Measurements from ENCODE around the gene ATRIP.

ATRIP gene

DNA sequence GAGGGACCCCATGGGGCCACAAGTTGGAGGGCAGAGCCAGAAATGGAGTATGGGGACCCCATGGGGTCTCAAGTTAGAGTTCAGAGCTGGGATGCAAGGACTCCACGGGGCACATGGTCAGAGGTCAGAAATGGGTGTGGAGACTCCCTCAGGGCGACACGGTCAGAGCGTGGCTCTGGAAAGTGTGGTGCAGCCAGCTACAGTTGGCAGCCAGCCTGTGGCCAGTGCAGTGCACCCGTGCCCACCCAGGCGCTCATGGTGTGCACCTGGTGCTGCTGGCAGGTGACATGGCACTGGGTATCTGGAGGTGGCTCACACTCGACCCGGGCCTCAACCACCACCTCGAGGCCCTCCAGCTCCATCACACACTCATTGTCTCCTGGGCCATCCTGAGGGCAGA lies 27.9 kb upstream of the ATRIP start:
- Histone ChIP-seq H3K9ac (ENCODE audit: low read depth, low read length) (no peak overlapping the region), H3K36me3 (ENCODE audit: control insufficient read depth, insufficient read depth, low read length) (peaks cover 99% of the 10 kb centered on the region), H3K4me1 (ENCODE audit: control insufficient read depth, insufficient read depth, low read length) (no peaks in the 10 kb centered on the region), H3K27me3 (ENCODE audit: control insufficient read depth, insufficient read depth, low read length) (no peaks in the 10 kb centered on the region), H3K27ac (ENCODE audit: low read depth, low read length) (no peak overlapping the region), H3K9me3 (ENCODE audit: control insufficient read depth, insufficient read depth, low read length) (no peaks in the 10 kb centered on the region), H3K4me3 (ENCODE audit: low read depth, low read length) (no peak overlapping the region)

DNA sequence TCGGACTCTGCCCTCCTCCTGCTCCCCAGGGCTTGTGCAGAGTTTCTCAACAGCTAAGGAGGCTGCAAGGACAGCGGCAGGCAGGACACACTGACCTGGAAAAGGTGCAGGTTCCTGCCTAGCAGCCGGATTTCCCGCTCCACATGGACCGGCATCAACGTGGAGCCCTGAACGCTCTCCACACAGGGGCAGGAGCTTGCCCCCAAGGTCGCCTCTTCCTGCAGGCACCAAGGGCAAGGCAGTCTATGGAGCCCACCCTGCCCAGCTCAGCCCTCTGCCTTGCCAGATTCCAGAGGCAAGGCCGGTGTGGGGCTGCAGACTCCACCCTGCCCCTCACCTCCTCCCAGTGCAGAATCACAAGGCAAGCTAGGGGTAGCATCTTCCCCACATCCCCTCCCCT lies 27.4 kb upstream of the ATRIP start:
- H3K4me3 ChIP-seq (ENCODE audit: low read depth, low read length) = no peak overlapping the region
- H3K27ac ChIP-seq (ENCODE audit: low read depth, low read length) = no peak overlapping the region
- H3K4me1 ChIP-seq (ENCODE audit: control insufficient read depth, insufficient read depth, low read length) = no peaks in the 10 kb centered on the region
- H3K36me3 ChIP-seq (ENCODE audit: control insufficient read depth, insufficient read depth, low read length) = peaks cover 97% of the 10 kb centered on the region
- no peaks in the 10 kb centered on the region for H3K27me3 ChIP-seq (ENCODE audit: control insufficient read depth, insufficient read depth, low read length)
- no peaks in the 10 kb centered on the region for H3K9me3 ChIP-seq (ENCODE audit: control insufficient read depth, insufficient read depth, low read length)
- no peak overlapping the region for H3K9ac ChIP-seq (ENCODE audit: low read depth, low read length)

DNA sequence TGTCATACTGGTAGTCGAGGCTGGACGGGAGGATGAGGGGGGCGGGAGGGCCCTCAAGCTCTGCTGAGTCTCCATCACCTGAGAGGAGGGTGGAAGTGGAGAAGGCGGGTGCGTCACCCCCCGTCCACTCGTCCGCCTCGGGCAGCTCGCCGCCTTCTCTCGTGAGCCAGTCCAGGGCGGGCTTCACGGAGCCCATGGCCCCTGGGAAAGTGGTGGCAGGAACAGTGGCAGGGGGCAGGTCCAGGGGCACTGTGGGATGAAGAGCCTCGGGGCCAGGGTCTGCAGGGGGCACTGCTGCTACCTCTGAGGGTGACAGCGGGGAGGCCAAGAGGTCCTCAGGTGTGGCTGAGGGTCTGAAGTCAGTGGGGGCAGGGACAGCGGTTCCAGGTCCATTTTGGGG lies 26.9 kb upstream of the ATRIP start:
- Histone ChIP-seq H3K4me3 (ENCODE audit: low read depth, low read length) (no peak overlapping the region), H3K9me3 (ENCODE audit: control insufficient read depth, insufficient read depth, low read length) (no peaks in the 10 kb centered on the region), H3K27me3 (ENCODE audit: control insufficient read depth, insufficient read depth, low read length) (no peaks in the 10 kb centered on the region), H3K36me3 (ENCODE audit: control insufficient read depth, insufficient read depth, low read length) (peaks cover 97% of the 10 kb centered on the region), H3K27ac (ENCODE audit: low read depth, low read length) (no peak overlapping the region), H3K9ac (ENCODE audit: low read depth, low read length) (no peak overlapping the region), H3K4me1 (ENCODE audit: control insufficient read depth, insufficient read depth, low read length) (no peaks in the 10 kb centered on the region)

DNA sequence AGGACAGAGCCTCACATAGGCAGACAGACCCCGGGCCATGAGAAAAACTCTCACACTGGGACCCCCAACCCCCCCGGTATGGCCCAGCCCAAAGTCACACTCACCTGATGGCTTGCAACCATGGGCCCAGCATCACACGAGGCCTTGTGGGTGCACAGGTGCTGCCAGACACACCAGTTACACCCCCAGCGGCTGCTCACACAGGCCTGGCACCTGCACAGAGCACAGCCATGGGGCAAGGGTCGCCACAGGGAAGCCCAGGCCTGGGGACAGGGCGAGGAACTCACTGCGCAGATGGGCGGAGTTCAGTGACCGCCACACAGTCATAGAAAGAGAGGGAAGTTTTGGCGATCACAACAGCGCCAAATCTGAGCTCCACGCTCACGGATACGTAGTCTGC lies 26.0 kb upstream of the ATRIP start:
- Histone ChIP-seq H3K9ac (ENCODE audit: low read depth, low read length) (no peak overlapping the region), H3K4me3 (ENCODE audit: low read depth, low read length) (no peak overlapping the region), H3K27ac (ENCODE audit: low read depth, low read length) (no peak overlapping the region), H3K27me3 (ENCODE audit: control insufficient read depth, insufficient read depth, low read length) (no peaks in the 10 kb centered on the region), H3K36me3 (ENCODE audit: control insufficient read depth, insufficient read depth, low read length) (peaks cover 94% of the 10 kb centered on the region), H3K4me1 (ENCODE audit: control insufficient read depth, insufficient read depth, low read length) (no peaks in the 10 kb centered on the region), H3K9me3 (ENCODE audit: control insufficient read depth, insufficient read depth, low read length) (no peaks in the 10 kb centered on the region)

DNA sequence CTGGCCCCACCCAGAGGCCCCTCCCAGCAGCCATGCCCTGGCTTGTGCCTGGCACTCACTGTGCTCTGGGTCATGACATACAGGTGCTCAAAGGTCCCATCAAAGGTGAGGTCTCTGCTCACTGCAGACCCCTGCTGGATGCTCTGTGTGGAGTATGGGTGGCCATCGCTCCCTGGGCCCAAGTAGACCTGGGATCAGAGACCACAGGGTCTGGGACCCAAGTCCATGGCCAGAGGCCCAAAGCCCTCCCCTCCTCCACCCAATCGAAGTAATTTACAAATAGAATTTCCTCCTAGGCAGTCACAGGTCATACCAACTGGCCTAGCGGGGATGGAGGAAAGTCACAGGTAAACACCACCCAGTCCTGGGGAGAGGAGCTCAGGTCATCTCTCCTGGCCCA lies 24.3 kb upstream of the ATRIP start:
- H3K4me1 ChIP-seq (ENCODE audit: control insufficient read depth, insufficient read depth, low read length) = no peaks in the 10 kb centered on the region
- H3K9me3 ChIP-seq (ENCODE audit: control insufficient read depth, insufficient read depth, low read length) = no peaks in the 10 kb centered on the region
- H3K4me3 ChIP-seq (ENCODE audit: low read depth, low read length) = no peak overlapping the region
- peaks cover 77% of the 10 kb centered on the region for H3K36me3 ChIP-seq (ENCODE audit: control insufficient read depth, insufficient read depth, low read length)
- H3K27me3 ChIP-seq (ENCODE audit: control insufficient read depth, insufficient read depth, low read length) = no peaks in the 10 kb centered on the region
- no peak overlapping the region for H3K9ac ChIP-seq (ENCODE audit: low read depth, low read length)
- H3K27ac ChIP-seq (ENCODE audit: low read depth, low read length) = no peak overlapping the region

DNA sequence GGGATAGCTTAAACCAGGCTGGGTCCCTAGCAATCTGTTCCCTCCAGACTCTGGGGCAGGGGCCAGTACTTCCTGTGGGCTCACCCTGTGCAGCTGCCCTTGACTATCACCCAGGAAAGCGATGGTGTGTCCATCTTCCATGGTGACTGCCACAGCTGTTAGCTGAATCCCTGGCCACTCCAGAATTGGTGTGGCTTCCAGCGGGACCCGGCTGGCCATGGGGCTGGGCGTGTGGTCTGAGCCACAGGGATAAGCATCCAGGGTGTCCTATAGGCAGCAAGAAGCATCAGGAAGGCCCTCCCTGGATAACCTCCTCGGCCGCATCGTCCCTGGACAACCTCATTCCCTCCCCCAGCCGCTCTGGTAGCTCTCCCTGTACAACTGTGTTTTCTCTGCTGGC lies 23.9 kb upstream of the ATRIP start:
- no peaks in the 10 kb centered on the region for H3K9me3 ChIP-seq (ENCODE audit: control insufficient read depth, insufficient read depth, low read length)
- H3K4me3 ChIP-seq (ENCODE audit: low read depth, low read length) = no peak overlapping the region
- peaks cover 73% of the 10 kb centered on the region for H3K36me3 ChIP-seq (ENCODE audit: control insufficient read depth, insufficient read depth, low read length)
- H3K27ac ChIP-seq (ENCODE audit: low read depth, low read length) = no peak overlapping the region
- H3K9ac ChIP-seq (ENCODE audit: low read depth, low read length) = no peak overlapping the region
- peaks cover 3% of the 10 kb centered on the region; the same call in 1 of the 2 replicates for H3K4me1 ChIP-seq (ENCODE audit: control insufficient read depth, insufficient read depth, low read length)
- H3K27me3 ChIP-seq (ENCODE audit: control insufficient read depth, insufficient read depth, low read length) = no peaks in the 10 kb centered on the region

DNA sequence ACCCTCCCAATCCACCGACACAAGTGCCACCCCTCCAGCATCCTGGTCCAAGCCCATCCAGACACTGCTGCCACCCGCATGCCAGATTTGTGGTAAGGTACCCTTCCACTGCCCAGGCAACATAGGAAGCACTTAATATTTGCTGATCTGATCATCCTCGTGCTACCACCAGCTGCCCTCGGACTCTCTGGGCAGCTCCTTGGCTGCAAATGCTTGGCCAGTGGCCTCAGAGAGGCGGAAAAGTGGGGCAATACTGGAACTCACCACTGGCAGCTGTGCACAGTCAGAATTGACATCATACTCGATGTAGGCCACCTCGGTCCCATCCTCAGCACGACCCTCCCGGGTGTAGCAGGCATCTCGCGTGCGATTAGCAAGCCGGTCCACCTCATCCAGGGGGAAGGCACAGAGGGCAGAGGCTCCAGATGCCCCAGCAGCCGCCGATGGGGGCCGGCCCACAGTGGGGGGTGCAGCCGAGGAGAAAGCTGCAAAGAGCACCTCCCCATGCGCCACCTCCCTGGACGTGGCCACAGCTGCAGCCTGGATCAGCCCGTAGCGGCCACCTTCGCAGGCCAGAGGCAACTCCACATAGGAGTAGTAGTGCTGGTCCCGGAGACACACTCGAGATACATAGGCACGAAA lies 23.2 kb upstream of the ATRIP start:
- H3K27ac ChIP-seq (ENCODE audit: low read depth, low read length) = no peak overlapping the region
- H3K9me3 ChIP-seq (ENCODE audit: control insufficient read depth, insufficient read depth, low read length) = no peaks in the 10 kb centered on the region

DNA sequence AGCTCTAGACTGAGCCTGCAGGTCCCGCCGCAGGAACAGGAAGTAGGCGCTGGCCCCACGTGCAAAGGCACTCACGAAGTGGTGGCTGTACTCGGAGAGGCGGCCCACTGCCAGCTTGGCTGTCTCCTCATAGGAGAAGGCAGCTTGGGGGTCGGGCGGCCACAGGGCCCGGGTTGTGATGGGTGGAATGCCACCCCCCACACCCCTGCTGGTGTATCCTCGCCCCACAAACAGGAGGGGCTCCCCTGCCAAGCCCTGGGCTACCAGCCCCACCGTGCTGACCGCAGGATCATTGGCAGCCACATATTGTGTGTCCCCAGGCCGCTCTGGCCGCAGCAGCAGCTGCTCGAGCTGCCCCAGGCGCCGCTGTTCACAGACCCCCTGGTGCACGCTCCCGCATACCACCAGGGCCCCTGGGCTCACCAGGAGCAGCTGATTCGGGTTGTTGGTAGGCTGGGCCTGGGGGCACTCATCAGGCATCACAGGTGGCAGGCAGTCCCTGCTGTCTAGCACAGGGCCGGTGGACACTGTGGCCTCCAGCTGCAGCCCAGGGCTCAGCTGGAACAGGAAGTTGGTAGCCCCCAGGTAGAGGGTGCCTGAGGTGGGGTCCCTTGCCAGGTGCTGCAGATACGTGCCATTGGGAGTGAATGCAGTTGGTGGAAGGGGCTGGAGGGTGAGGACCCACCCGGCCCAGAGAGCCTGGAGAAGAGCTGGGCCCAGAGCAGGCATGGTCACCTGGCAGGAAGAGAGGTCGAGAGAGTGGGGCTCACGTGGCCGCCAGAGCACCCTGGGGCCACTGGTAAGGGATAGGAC lies 22.4 kb upstream of the ATRIP start:
- H3K9me3 ChIP-seq (ENCODE audit: control insufficient read depth, insufficient read depth, low read length) = no peaks in the 10 kb centered on the region

More for the DNA sequence above, 23.2 kb upstream of the ATRIP start:
- Histone ChIP-seq H3K27me3 (ENCODE audit: control insufficient read depth, insufficient read depth, low read length) (no peaks in the 10 kb centered on the region), H3K9ac (ENCODE audit: low read depth, low read length) (no peak overlapping the region), H3K4me3 (ENCODE audit: low read depth, low read length) (no peak overlapping the region), H3K36me3 (ENCODE audit: control insufficient read depth, insufficient read depth, low read length) (peaks cover 66% of the 10 kb centered on the region), H3K4me1 (ENCODE audit: control insufficient read depth, insufficient read depth, low read length) (peaks cover 9% of the 10 kb centered on the region)

DNA sequence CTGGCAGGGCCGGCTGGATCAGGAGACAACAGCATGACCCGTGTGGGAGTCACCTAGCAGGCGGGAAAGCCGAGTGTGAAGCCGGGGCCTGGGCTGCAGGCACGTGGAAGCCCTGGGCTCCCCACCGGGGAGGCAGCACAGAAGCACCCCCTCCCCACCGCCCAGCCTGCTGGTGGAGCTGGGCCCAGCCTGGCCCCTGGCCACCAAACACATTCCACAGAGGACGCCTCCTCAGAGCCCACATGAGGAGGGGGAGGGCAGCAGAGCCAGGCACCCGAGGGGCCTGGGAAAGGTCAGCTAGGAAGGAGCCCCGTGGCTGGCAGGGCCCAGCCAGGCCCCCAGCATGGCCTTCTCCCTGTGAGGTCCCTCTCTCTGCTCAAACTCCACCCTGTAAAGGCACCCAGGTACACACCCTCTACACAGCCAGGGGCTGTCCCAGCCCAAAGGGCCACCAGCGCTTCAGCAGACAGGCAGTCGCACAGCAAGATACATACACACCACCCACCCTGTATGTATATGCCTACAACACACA lies 21.2 kb upstream of the ATRIP start:
- Histone ChIP-seq H3K27me3 (ENCODE audit: control insufficient read depth, insufficient read depth, low read length) (no peaks in the 10 kb centered on the region), H3K9me3 (ENCODE audit: control insufficient read depth, insufficient read depth, low read length) (no peaks in the 10 kb centered on the region), H3K9ac (ENCODE audit: low read depth, low read length) (no peak overlapping the region), H3K4me3 (ENCODE audit: low read depth, low read length) (no peak overlapping the region), H3K27ac (ENCODE audit: low read depth, low read length) (no peak overlapping the region), H3K4me1 (ENCODE audit: control insufficient read depth, insufficient read depth, low read length) (peaks cover 12% of the 10 kb centered on the region), H3K36me3 (ENCODE audit: control insufficient read depth, insufficient read depth, low read length) (peaks cover 48% of the 10 kb centered on the region)

More for the DNA sequence above, 22.4 kb upstream of the ATRIP start:
- H3K27me3 ChIP-seq (ENCODE audit: control insufficient read depth, insufficient read depth, low read length) = no peaks in the 10 kb centered on the region
- H3K4me3 ChIP-seq (ENCODE audit: low read depth, low read length) = no peak overlapping the region
- H3K27ac ChIP-seq (ENCODE audit: low read depth, low read length) = no peak overlapping the region
- H3K4me1 ChIP-seq (ENCODE audit: control insufficient read depth, insufficient read depth, low read length) = peaks cover 9% of the 10 kb centered on the region
- H3K36me3 ChIP-seq (ENCODE audit: control insufficient read depth, insufficient read depth, low read length) = peaks cover 59% of the 10 kb centered on the region
- H3K9ac ChIP-seq (ENCODE audit: low read depth, low read length) = no peak overlapping the region

DNA sequence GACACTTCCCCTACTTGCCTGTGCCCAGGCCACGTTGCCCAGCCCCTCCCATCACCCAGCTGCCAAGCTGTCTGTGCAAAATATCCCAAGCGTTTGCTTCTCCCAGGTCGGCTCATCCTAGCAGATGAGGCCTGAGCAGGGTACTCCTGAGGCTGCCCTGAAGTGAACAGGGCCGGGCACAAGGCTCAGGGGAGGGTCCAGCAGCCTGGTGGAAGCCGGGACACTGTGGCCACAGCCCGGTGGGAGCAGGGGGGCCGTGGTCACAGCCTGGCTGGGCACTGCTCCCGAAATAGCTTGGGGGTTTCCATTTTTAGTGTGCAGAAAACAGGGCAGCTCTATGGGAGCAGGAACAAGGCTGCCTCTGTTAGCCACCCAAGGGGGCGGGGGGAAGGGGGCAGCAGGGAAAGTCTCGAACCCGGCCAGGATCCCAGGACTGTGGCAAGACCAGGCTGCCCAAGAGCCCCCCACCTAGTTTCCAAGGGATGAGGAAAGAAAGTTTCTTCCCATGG lies 20.1 kb upstream of the ATRIP start:
- Histone ChIP-seq H3K27me3 (ENCODE audit: control insufficient read depth, insufficient read depth, low read length) (no peaks in the 10 kb centered on the region), H3K9ac (ENCODE audit: low read depth, low read length) (no peak overlapping the region), H3K9me3 (ENCODE audit: control insufficient read depth, insufficient read depth, low read length) (no peaks in the 10 kb centered on the region), H3K27ac (ENCODE audit: low read depth, low read length) (no peak overlapping the region), H3K36me3 (ENCODE audit: control insufficient read depth, insufficient read depth, low read length) (peaks cover 39% of the 10 kb centered on the region), H3K4me1 (ENCODE audit: control insufficient read depth, insufficient read depth, low read length) (peaks cover 20% of the 10 kb centered on the region), H3K4me3 (ENCODE audit: low read depth, low read length) (no peak overlapping the region)

Data from HUES48 (cell line).